Measurements from ENCODE around the gene TBC1D22A.

- TF ChIP-seq POLR2A (IDR thresholded peaks at IDR 0.05; ENCODE audit: low read length) (no peak), GATA1 (IDR thresholded peaks at IDR 0.05; ENCODE audit: low read depth, low read length) (no peak)
These were observed 238.8 kb downstream of the TBC1D22A start for GRCh38 chr22:47001288-47001687.
